AG09319 (cell line): ENCODE results near the gene ARMC9.

Experiments
- DNase-seq: peaks from one replicate; pipeline ENCODE4 v3.0.0-alpha.2; 2010; ENCODE audit warnings: low read depth; ENCODE audit errors: extremely low read depth
- CTCF ChIP-seq: IDR thresholded peaks from 2 replicates; pipeline ENCODE4 v1.5.1; 2011; ENCODE audit warnings: low read depth, mild to moderate bottlenecking, inconsistent platforms, low read length, moderate library complexity

Gene ARMC9

GRCh38 chr2:231199219-231199618, 788 bp downstream of the ARMC9 start:
- TF ChIP-seq CTCF = no peak
- no peak for DNase-seq

- no peak for TF ChIP-seq CTCF
- no peak for DNase-seq
These were observed 2.5 kb downstream of the ARMC9 start for GRCh38 chr2:231200805-231201474.

GRCh38 chr2:231201475-231201814, 3.0 kb downstream of the ARMC9 start:
- no peak for DNase-seq
- no peak for TF ChIP-seq CTCF

- no peak for DNase-seq
- TF ChIP-seq CTCF = no peak
These were observed 4.7 kb downstream of the ARMC9 start for GRCh38 chr2:231203087-231203486.

GRCh38 chr2:231204146-231204545, 5.7 kb downstream of the ARMC9 start:
- TF ChIP-seq CTCF = no peak

GRCh38 chr2:231204581-231204980, 6.2 kb downstream of the ARMC9 start:
- DNase-seq = no peak
- no peak for TF ChIP-seq CTCF

More at GRCh38 chr2:231204146-231204545, 5.7 kb downstream of the ARMC9 start:
- no peak for DNase-seq

- TF ChIP-seq CTCF = no peak
- DNase-seq = no peak
These were observed 9.3 kb downstream of the ARMC9 start for GRCh38 chr2:231207734-231208133.
